Measurements from ENCODE around the gene FAM81A. TPM values are rescaled to one million over a fixed set of nuclear protein-coding genes. Genes with fewer than 3 reads are reported as not detected.

The FAM81A gene
- total RNA-seq, 1 donor from 2014 or later, result 0.35 TPM

GRCh38 chr15:59571606-59572005 is 133.6 kb downstream of the FAM81A start:
- DNase-seq (ENCODE audit: low spot score), result no peak

Other genes starting within 250 kb of the FAM81A start
- gene LDHAL6B, start 231.3 kb upstream of the FAM81A start, total RNA-seq, result not detected
- 68.7 TPM for gene MYO1E, start 65.3 kb upstream of the FAM81A start, total RNA-seq
- gene GCNT3, start 173.6 kb downstream of the FAM81A start, total RNA-seq, result 0.55 TPM
- 94.7 TPM for gene GTF2A2, start 219.3 kb downstream of the FAM81A start, total RNA-seq

Data from mesenteric fat pad (tissue), 1 donor.